HEK293T (cell line): Measurements from ENCODE around the gene SEC61G.

Experiments
- CTCF ChIA-PET: fragments of 350-600 bp; formaldehyde crosslinking; extraction: SDS; loops from one replicate; lab custom pipeline; 2021; ENCODE audit warnings: antibody characterized with exemption, inconsistent platforms; lab: Yijun Ruan, JAX
- POLR2A ChIA-PET: fragments of 350-600 bp; formaldehyde crosslinking; extraction: SDS; loops from one replicate; lab custom pipeline; 2020; ENCODE audit warnings: antibody characterized with exemption, inconsistent platforms; lab: Yijun Ruan, JAX
- DNase-seq: peaks from one replicate; pipeline ENCODE4 v3.0.0; 2012; ENCODE audit warnings: mixed read lengths; ENCODE audit errors: extremely low spot score
- ARNT ChIP-seq: fragments of 450-650 bp; IDR thresholded peaks from 2 replicates; pipeline ENCODE4 v1.6.1; 2017; ENCODE audit warnings: mild to moderate bottlenecking
- BHLHE40 ChIP-seq: fragments of 450-650 bp; IDR thresholded peaks from 2 replicates; pipeline ENCODE4 v1.6.1; 2016; ENCODE audit warnings: mild to moderate bottlenecking, moderate library complexity, borderline replicate concordance
- CTBP1 ChIP-seq: fragments of 450-650 bp; IDR thresholded peaks from 2 replicates; pipeline ENCODE4 v1.6.1; 2016; ENCODE audit warnings: borderline replicate concordance
- ELF4 ChIP-seq: fragments of 450-650 bp; IDR thresholded peaks from 2 replicates; pipeline ENCODE4 v1.6.1; 2017; ENCODE audit warnings: antibody characterized with exemption
- FOXA1 ChIP-seq: fragments of 450-650 bp; IDR thresholded peaks from 2 replicates; pipeline ENCODE4 v1.6.1; 2016; ENCODE audit warnings: mild to moderate bottlenecking
- FOXK2 ChIP-seq: fragments of 450-650 bp; IDR thresholded peaks from 2 replicates; pipeline ENCODE4 v1.6.1; 2016; ENCODE audit warnings: mild to moderate bottlenecking
- FOXM1 ChIP-seq: fragments of 450-650 bp; IDR thresholded peaks from 2 replicates; pipeline ENCODE4 v1.6.1; 2017; ENCODE audit warnings: mild to moderate bottlenecking, borderline replicate concordance
- HDGF ChIP-seq: fragments of 450-650 bp; IDR thresholded peaks from 2 replicates; pipeline ENCODE4 v1.6.1; 2017; ENCODE audit warnings: antibody characterized with exemption, borderline replicate concordance
- L3MBTL2 ChIP-seq: fragments of 450-650 bp; conservative IDR thresholded peaks from 2 replicates; pipeline ENCODE4 v1.6.1; 2016; ENCODE audit warnings: mild to moderate bottlenecking
- LEF1 ChIP-seq: fragments of 450-650 bp; IDR thresholded peaks from 2 replicates; pipeline ENCODE4 v1.6.1; 2017; ENCODE audit warnings: mild to moderate bottlenecking, borderline replicate concordance
- NFRKB ChIP-seq: fragments of 450-650 bp; IDR thresholded peaks from 2 replicates; pipeline ENCODE4 v1.6.1; 2016; ENCODE audit warnings: mild to moderate bottlenecking, moderate library complexity
- SP1 ChIP-seq: fragments of 450-650 bp; IDR thresholded peaks from 2 replicates; pipeline ENCODE4 v1.6.1; 2017
- SUZ12 ChIP-seq: fragments of 450-650 bp; IDR thresholded peaks from 2 replicates; pipeline ENCODE4 v1.6.1; 2016; ENCODE audit warnings: mild to moderate bottlenecking
- TARDBP ChIP-seq: fragments of 450-650 bp; IDR thresholded peaks from 2 replicates; pipeline ENCODE4 v1.6.1; 2016
- ZNF384 ChIP-seq: fragments of 450-650 bp; IDR thresholded peaks from 2 replicates; pipeline ENCODE4 v1.6.1; 2016
- TF ChIP-seq, protein P1 (sequence below): fragments of 450-650 bp; IDR thresholded peaks from 2 replicates; pipeline ENCODE4 v1.6.1; 2016

Gene SEC61G

DNA sequence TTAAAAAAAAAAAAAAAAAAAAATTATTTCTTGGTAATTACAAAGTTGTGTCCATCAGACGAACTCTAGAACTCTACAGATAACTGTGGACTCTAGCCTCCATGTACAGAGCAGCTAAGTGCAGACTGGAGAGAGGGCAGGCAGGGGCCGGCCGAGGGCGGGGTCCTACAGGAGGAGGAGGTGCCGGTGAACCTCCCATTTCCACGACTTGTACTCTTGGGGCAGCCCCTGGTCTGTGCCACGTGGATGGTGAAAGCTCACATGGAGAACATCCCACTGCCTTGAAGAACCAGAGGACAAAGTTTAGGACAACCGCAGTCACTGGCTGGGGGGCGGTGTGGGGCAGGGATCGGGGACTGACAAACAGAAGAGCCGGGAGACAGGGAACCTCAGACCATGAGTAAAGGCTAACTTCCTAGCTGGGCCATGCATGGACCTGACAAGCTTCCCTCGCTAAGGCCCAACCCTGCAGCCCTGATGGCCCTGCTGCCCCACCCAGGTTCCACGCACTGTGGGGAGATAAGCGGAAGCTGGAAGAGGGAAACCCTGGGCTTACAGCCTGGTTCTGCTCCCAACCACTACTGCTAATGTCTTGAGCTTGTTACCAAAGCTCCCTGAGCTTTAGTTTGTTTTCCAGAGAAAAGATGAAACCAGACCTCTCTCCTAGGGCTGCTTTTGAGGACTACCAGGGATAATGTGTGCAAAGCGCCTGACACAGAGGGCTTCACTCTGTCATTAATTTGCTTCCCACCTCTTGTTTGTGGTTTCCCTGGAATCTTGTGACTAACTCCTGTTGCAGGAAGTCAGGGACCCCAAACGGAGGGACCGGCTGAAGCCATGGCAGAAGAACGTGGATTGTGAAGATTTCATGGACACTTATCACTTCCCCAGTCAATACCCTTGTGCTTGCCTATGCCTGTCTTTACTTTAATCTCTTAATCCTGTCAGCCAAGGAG is 16.1 kb upstream of the SEC61G start:
- ChIA-PET POLR2A (interaction anchor here (1.5 kb wide), 1 partner anchor 480 kb away, joined by 5 read pairs; no protein-coding TSS in a partner anchor), CTCF (interaction anchor here (1.3 to 3.0 kb wide), 3 partner anchors 13 to 501 kb away, joined by 5 to 22 read pairs (median 7); no protein-coding TSS in a partner anchor)

DNA sequence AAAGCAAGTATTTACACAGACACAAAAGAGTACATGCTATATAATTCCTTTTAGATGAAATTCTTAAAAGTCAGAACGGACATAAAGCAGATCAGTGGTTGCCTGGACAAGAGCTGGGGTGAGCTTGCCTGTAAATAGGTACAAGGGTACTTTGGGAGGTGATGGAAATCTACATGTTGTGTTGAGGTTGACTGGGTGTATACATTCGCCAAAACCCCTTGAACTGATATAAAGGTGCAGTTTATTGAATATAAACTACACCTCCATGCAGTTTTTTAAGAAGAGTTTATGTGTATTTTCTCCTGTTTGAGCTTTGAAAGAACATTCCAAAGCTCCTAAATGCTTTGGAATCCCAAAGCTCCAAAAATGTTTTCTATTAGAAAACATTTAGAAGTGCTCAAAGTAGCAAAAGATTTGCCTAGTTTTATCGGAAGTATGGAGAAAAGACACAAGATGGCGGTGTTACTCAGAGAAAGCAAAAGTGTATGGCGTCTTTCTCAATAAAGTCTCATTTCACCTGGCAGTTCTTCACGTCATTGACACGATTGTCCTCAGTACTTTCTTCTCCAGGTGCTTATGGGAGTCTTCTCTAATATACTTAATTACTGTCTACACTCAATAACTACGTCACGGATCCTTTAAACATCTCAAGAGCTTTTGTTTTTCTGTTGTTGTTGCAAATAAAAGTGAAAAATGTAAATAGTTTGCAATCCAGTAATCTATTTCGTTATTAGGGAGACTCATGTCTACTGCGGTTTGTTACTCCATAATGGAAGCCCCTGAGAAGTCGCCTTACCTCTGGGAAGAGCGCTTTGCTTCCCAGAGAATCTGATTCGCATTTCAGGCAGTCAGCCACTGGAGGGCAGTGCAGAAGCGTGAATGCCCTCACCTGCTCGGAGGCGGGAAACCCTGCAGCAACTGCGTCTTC is 14.7 kb upstream of the SEC61G start:
- ChIA-PET CTCF (interaction anchor here (0.6 to 3.0 kb wide), 9 partner anchors 9 to 641 kb away, joined by 3 to 22 read pairs (median 3); no protein-coding TSS in a partner anchor), POLR2A (interaction anchor here (0.9 to 1.5 kb wide), 2 partner anchors 12 to 481 kb away, joined by 3 to 5 read pairs; no protein-coding TSS in a partner anchor)
- peak; percentile 76 for DNase-seq
- TF ChIP-seq L3MBTL2 (peak; percentile 98), NFRKB (no peak)

More for the DNA sequence above, 16.1 kb upstream of the SEC61G start:
- no peak for DNase-seq
- TF ChIP-seq ARNT (no peak), ELF4 (no peak), FOXA1 (no peak), NFRKB (no peak), TARDBP (no peak), FOXK2 (no peak), SP1 (no peak), HDGF (no peak), BHLHE40 (no peak)
- TF ChIP-seq, protein P1, sequence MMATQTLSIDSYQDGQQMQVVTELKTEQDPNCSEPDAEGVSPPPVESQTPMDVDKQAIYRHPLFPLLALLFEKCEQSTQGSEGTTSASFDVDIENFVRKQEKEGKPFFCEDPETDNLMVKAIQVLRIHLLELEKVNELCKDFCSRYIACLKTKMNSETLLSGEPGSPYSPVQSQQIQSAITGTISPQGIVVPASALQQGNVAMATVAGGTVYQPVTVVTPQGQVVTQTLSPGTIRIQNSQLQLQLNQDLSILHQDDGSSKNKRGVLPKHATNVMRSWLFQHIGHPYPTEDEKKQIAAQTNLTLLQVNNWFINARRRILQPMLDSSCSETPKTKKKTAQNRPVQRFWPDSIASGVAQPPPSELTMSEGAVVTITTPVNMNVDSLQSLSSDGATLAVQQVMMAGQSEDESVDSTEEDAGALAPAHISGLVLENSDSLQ, result no peak

DNA sequence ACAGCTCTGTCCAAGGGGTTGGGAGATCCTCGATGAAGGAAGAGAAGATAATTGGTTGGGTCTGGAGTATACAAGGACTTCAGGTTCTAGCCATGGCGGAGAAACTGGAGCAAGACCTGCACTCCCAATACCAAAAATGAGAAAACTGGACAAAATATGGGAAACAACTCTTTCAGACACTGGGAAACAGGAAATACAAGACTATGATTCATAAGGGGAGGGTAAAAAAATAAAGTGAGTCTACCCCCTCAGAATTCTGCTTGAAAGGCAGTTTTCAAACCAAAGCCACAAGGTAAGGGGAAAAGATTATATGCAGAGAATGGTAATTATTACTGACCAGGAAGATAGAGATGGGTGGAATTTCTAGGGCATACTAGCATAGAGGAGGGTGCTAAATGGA is 10.2 kb upstream of the SEC61G start:
- TF ChIP-seq FOXA1 (no peak), ARNT (no peak), CTBP1 (no peak), ELF4 (no peak), FOXK2 (no peak), LEF1 (no peak), HDGF (no peak), SUZ12 (no peak)
- TF ChIP-seq, protein P1, result no peak
- DNase-seq, result no peak
- ChIA-PET CTCF (interaction anchor here (1.7 kb wide), 1 partner anchor 486 kb away, joined by 5 read pairs; no protein-coding TSS in a partner anchor), POLR2A (interaction anchor here (4.4 kb wide), 1 partner anchor 10 kb away, joined by 20 read pairs; the partner anchor contains the start of gene SEC61G)

DNA sequence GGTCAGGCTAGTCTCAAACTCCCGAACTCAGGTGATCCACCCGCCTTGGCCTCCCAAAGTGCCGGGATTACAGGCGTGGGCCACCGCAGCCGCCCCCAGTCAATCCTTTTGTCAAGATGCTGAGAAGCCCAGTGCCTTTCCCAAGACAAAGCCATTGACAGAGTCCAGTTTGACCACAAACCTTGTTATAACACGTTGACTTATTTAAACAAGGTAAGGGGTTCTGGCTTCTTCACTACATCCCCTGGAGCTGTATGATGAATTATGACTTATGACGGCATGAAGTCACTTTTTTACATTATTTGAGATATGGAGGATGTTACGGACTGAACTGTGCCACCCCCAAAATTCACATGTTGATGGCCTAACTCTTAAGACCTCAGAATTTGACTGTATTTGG is 5.8 kb upstream of the SEC61G start:
- TF ChIP-seq BHLHE40, result no peak
- TF ChIP-seq ARNT, result no peak
- no peak for TF ChIP-seq CTBP1
- no peak for TF ChIP-seq TARDBP
- no peak for TF ChIP-seq HDGF
- no peak for TF ChIP-seq FOXA1
- no peak for TF ChIP-seq ELF4
- no peak for TF ChIP-seq ZNF384
- no peak for TF ChIP-seq NFRKB
- TF ChIP-seq LEF1, result no peak
- TF ChIP-seq, protein P1, result no peak
- TF ChIP-seq L3MBTL2, result no peak
- no peak for TF ChIP-seq FOXK2
- no peak for TF ChIP-seq SUZ12
- no peak for TF ChIP-seq SP1
- TF ChIP-seq FOXM1, result no peak
- no peak for DNase-seq
- ChIA-PET POLR2A (no interaction called here), CTCF (interaction anchor here (0.7 kb wide), 1 partner anchor 9 kb away, joined by 3 read pairs; no protein-coding TSS in a partner anchor)

DNA sequence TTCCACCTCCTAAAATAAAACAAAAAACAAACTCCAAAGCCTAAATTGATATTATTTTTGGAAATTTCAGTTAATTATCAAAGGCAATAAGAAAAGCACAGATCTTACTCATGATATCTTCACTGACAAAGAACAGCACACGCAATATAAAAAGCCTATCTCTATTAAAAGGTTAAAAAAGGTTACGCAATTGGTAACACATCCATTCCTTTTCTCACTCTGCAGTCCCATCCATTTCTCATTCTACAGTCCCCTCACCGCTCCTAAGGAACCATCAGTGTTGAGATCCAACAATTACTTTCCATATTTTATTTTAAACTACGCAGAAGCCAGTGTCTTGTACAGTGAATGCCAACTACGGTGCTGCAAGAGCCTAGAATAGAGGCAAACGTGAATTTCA is 1.3 kb downstream of the SEC61G start:
- DNase-seq, result no peak
- ChIA-PET POLR2A (no interaction called here), CTCF (no interaction called here)
- TF ChIP-seq SUZ12 (no peak), FOXK2 (no peak), BHLHE40 (no peak), CTBP1 (no peak), LEF1 (no peak), L3MBTL2 (no peak), SP1 (no peak), FOXA1 (no peak), ELF4 (no peak), HDGF (no peak), TARDBP (no peak), FOXM1 (no peak), ZNF384 (no peak), ARNT (no peak), NFRKB (no peak)
- TF ChIP-seq, protein P1, result no peak
